ENCODE measurements around the gene RASGRP1. TPM values are rescaled to one million over a fixed set of nuclear protein-coding genes. Genes with fewer than 3 reads are reported as not detected.

Gene RASGRP1
- 0.25 to 0.56 TPM (median 0.37 TPM) in 5 replicates for total RNA-seq (2022; extraction: Qiagen RNA extraction; ENCODE audit: low read depth)

DNA sequence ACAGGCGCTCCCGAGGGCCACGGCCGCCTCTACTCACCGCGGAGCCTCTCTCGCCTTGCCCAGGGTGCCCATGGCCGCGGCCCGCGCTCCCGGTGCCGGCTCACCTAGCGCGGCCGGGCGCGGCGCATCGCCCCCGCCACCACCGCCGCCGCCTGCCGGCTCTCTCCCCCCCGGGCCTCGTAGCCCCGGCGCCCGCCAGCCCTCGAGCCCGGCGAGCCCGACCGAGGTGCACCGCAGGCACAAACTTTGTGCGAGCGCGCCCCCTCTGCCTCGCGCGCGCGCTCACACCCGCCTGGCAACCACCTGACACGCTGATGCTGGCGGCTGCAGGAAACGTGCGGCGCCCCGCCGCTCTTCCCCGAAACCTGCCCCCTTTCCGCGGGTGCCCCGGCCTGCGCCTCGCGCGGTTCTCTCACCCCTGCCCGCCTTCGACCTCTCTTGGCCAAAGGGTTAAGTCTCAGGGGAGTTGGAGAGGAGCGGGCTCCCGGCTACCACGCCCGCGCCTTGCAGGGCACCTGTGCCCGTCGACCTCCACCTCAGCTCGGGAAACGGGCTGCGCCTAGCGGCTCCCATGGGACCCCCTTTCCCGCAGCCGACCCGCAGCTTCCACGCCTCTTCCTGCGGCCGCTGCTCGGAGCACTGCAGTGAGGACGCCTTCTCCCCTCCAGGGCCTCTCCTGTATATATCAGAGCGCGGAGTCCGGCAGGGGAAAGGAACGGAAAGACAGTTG is at the start of gene RASGRP1:
Gene RASGRP1 (minus strand): TSS at position 258 of the 730 bp plus-strand sequence. CDS start 186 bp downstream, at position 72.

DNA sequence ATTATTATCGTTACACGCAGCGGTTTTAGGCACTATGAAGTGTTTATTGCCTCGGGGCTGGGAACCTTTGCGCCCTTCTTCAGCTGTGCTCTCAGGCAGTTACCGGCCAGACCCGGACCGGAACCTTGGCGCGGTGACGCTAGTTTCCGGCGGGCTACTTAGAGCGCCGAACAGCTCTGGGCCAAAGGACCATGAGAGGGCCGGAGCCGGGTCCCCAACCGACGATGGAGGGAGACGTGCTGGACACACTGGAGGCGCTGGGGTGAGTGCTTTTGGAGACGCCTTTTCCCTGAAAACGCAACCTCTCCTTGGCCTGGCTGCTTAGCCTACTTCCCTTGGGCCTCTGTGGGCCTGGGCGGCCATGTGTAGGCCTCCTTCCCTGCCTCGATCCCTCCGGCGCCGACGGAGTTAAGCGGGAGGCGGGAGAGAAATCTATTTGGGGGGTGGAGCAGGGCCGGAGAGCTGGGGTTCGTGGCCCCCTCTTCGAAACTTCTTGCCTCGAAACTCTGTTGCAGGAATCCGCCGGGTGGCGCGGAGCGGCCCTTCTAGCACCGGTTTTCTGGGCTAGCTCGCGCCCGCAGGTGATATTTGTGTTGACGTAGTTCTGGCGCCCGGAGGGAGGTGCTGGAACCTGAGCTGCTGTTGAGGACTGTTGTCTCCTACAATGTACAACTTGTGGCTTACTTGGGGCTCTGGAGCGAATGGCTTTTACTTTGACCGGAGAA is 110.5 kb downstream of the RASGRP1 start, which contains the start of gene FAM98B:
Gene FAM98B (plus strand): TSS at position 157 of the 725 bp plus-strand sequence. CDS start 35 bp downstream, at position 192.

Other genes starting within 250 kb of the RASGRP1 start
- 4.9 to 14.2 TPM (median 13.2 TPM) in 5 replicates for gene FAM98B, start 110.7 kb downstream of the RASGRP1 start, total RNA-seq (2022; extraction: Qiagen RNA extraction; ENCODE audit: low read depth)